Measurements from ENCODE around the gene APP.

GRCh38 chr21:26070121-26070520 is 100.4 kb downstream of the APP start:
- TF ChIP-seq CTCF (conservative IDR thresholded peaks at IDR 0.05; ENCODE audit: low read depth, low read length) (no peak), EZH2 (IDR thresholded peaks at IDR 0.05; ENCODE audit: low read length, unreplicated experiment) (no peak)

Data from PC-3 (cell line).